BJ (cell line): ENCODE measurements around the gene MCC. TPM values are rescaled to one million over a fixed set of nuclear protein-coding genes. Genes with fewer than 3 reads are reported as not detected.

ENCODE experiments used
- CTCF ChIA-PET: fragments of 350-600 bp; formaldehyde crosslinking; extraction: SDS; loops from one replicate; lab custom pipeline; 2021; ENCODE audit warnings: antibody characterized with exemption, inconsistent platforms; lab: Yijun Ruan, JAX
- POLR2A ChIA-PET: fragments of 300-600 bp; sonication (Branson Sonifier 250); formaldehyde crosslinking; extraction: SDS; loops from one replicate; lab custom pipeline; 2021; ENCODE audit warnings: antibody characterized with exemption; lab: Charles Lee
- DNase-seq: peaks from one replicate; pipeline ENCODE4 v3.0.0-alpha.2; 2011; ENCODE audit warnings: low read depth
- H3K27me3 ChIP-seq: 2 replicates; pipeline ENCODE4 v1.6.0; 2011; ENCODE audit warnings: low read length; ENCODE audit not compliant: control insufficient read depth, insufficient read depth
- H3K36me3 ChIP-seq: 2 replicates; pipeline ENCODE4 v1.5.1; 2011; ENCODE audit warnings: low read length; ENCODE audit not compliant: control insufficient read depth, insufficient read depth
- H3K4me3 ChIP-seq: 2 replicates; pipeline ENCODE4 v1.5.1; 2011; ENCODE audit warnings: low read depth, mild to moderate bottlenecking, control low read depth, low read length
- CTCF ChIP-seq: IDR thresholded peaks from 2 replicates; pipeline ENCODE4 v1.5.1; 2011; ENCODE audit warnings: low read depth, mild to moderate bottlenecking, control low read depth, inconsistent platforms, low read length, moderate library complexity; ENCODE audit not compliant: insufficient read depth
- polyA plus RNA-seq: library from polyadenylated mRNA; depleted of rRNA; stranded (reverse); fragments of >200 nt; gene quantifications from 2 replicates; pipeline ENCODE4 v1.2.3, GENCODE V29; 2011

MCC gene
- polyA plus RNA-seq, 1 experiment = 2.3 TPM

GRCh38 chr5:113029614-113030013 lies 458.6 kb downstream of the MCC start:
- CTCF ChIA-PET = interaction anchor here (0.9 kb wide), 1 partner anchor 9 kb away, joined by 3 read pairs; no protein-coding TSS in a partner anchor
- H3K4me3 ChIP-seq = no peak overlapping the region
- TF ChIP-seq CTCF = no peak
- peaks cover 7% of the 10 kb centered on the region for H3K36me3 ChIP-seq
- no peaks in the 10 kb centered on the region for H3K27me3 ChIP-seq
- POLR2A ChIA-PET = no interaction called here
- DNase-seq = no peak

- Histone ChIP-seq H3K4me3 (no peak overlapping the region), H3K27me3 (no peaks in the 10 kb centered on the region), H3K36me3 (peaks cover 9% of the 10 kb centered on the region)
- DNase-seq = no peak
- POLR2A ChIA-PET = no interaction called here
- no peak for TF ChIP-seq CTCF
- CTCF ChIA-PET = interaction anchor here (1.1 to 1.7 kb wide), 2 partner anchors 13 to 32 kb away, joined by 3 to 5 read pairs; no protein-coding TSS in a partner anchor
Measured at GRCh38 chr5:113027431-113027830, 460.8 kb downstream of the MCC start.

- TF ChIP-seq CTCF = no peak
Measured at GRCh38 chr5:113027015-113027414, 461.2 kb downstream of the MCC start.

GRCh38 chr5:113026211-113026610 lies 462.0 kb downstream of the MCC start:
- peaks cover 9% of the 10 kb centered on the region for H3K36me3 ChIP-seq
- no peak for DNase-seq
- ChIA-PET CTCF (interaction anchor here (1.7 kb wide), 1 partner anchor 14 kb away, joined by 5 read pairs; no protein-coding TSS in a partner anchor), POLR2A (no interaction called here)
- TF ChIP-seq CTCF = no peak
- H3K27me3 ChIP-seq = no peaks in the 10 kb centered on the region
- H3K4me3 ChIP-seq = no peak overlapping the region

More at GRCh38 chr5:113027015-113027414, 461.2 kb downstream of the MCC start:
- Histone ChIP-seq H3K27me3 (no peaks in the 10 kb centered on the region), H3K36me3 (peaks cover 9% of the 10 kb centered on the region), H3K4me3 (no peak overlapping the region)
- ChIA-PET POLR2A (no interaction called here), CTCF (interaction anchor here (1.7 kb wide), 1 partner anchor 14 kb away, joined by 5 read pairs; no protein-coding TSS in a partner anchor)
- no peak for DNase-seq

GRCh38 chr5:113025596-113025995 lies 462.7 kb downstream of the MCC start:
- no peak for TF ChIP-seq CTCF
- ChIA-PET POLR2A (no interaction called here), CTCF (interaction anchor here (0.5 to 1.7 kb wide), 4 partner anchors 13 to 552 kb away, joined by 3 to 5 read pairs (median 4); no protein-coding TSS in a partner anchor)
- no peak overlapping the region for H3K4me3 ChIP-seq
- H3K36me3 ChIP-seq = peaks cover 9% of the 10 kb centered on the region
- no peak for DNase-seq
- H3K27me3 ChIP-seq = no peaks in the 10 kb centered on the region
